Measurements from ENCODE around the gene CD109.

CD109 gene

DNA sequence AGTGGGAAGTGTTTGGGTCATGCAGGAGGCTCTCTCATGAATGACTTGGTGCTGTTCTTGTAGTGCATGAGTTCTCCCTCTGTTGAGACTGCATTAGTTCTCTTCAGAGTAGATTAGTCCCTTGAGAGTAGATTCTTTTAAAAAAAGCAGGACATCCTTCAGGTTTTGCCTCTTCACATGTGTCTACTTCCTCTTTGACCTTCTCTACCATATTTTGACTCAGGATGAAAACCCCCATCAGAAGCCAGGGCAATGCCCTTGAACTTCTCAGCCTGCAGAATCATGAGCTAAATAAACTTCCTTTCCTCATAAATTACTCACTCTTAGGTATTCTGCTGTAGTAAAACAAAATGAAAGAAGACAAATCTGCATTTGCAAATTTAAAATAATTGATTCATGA lies 170.3 kb downstream of the CD109 start:
- Histone ChIP-seq H3K4me1 (ENCODE audit: low read depth, poor library complexity, severe bottlenecking) (peaks cover 6% of the 10 kb centered on the region), H3K27ac (no peak overlapping the region), H2AFZ (ENCODE audit: low read depth) (no peak overlapping the region), H3K36me3 (ENCODE audit: insufficient read depth) (no peaks in the 10 kb centered on the region), H4K20me1 (ENCODE audit: insufficient read depth) (no peaks in the 10 kb centered on the region), H3K27me3 (ENCODE audit: insufficient read depth, low read depth) (no peaks in the 10 kb centered on the region), H3K4me2 (no peak overlapping the region), H3K4me3 (IDR thresholded peaks at IDR 0.05; ENCODE audit: insufficient read depth, low read depth, low read length) (no peak overlapping the region), H3K79me2 (ENCODE audit: insufficient read depth, low read depth) (no peaks in the 10 kb centered on the region), H3K9ac (no peak overlapping the region)
- TF ChIP-seq CTCF (conservative IDR thresholded peaks at IDR 0.05; ENCODE audit: low read depth, low read length), result no peak

DNA sequence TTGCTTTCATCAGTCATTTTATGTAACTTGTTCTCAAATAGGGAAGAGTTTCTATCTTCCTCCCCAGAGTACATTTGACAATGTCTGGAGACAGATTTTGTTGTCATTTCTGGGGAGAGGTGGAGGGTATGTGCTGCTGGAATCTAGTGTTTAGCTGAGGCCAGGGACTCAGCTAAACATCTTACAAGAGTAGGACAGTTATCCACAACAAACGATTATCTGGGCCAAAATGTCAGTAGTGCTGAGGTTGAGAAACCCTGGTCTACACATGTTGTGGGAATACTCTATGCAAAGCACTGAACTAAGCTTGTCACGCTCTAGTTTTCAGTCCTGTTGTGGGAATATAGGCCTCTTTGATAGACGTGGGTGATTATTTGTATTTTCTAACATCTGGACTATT lies 171.4 kb downstream of the CD109 start:
- H3K9ac ChIP-seq, result no peak overlapping the region
- no peaks in the 10 kb centered on the region for H4K20me1 ChIP-seq (ENCODE audit: insufficient read depth)
- no peaks in the 10 kb centered on the region for H3K36me3 ChIP-seq (ENCODE audit: insufficient read depth)
- no peak overlapping the region for H3K4me2 ChIP-seq
- H2AFZ ChIP-seq (ENCODE audit: low read depth), result no peak overlapping the region
- no peak overlapping the region for H3K4me3 ChIP-seq (IDR thresholded peaks at IDR 0.05; ENCODE audit: insufficient read depth, low read depth, low read length)
- H3K4me1 ChIP-seq (ENCODE audit: low read depth, poor library complexity, severe bottlenecking), result peaks cover 6% of the 10 kb centered on the region
- no peak overlapping the region for H3K27ac ChIP-seq
- no peak for TF ChIP-seq CTCF (conservative IDR thresholded peaks at IDR 0.05; ENCODE audit: low read depth, low read length)
- no peaks in the 10 kb centered on the region for H3K27me3 ChIP-seq (ENCODE audit: insufficient read depth, low read depth)
- H3K79me2 ChIP-seq (ENCODE audit: insufficient read depth, low read depth), result no peaks in the 10 kb centered on the region

DNA sequence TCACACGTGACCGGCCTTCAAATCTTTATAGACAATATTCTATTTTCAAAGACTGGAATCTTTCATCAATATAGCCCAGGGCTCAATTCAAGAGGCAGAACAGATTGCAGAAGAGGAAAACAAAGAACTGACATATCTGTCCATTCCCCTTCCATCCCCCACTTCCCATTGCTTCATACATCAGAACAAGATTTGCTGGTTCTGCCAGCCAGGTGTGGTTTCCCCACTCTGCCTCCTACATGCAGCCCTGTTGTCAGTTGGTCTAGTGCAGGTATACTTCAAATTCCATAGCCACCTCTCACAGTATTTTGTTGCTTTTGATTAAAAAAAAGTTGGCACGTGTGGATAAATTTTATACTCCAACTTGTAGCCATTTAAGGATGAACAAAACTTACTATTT lies 174.9 kb downstream of the CD109 start:
- Histone ChIP-seq H3K9ac (no peak overlapping the region), H3K4me1 (ENCODE audit: low read depth, poor library complexity, severe bottlenecking) (peaks cover 5% of the 10 kb centered on the region), H3K4me3 (IDR thresholded peaks at IDR 0.05; ENCODE audit: insufficient read depth, low read depth, low read length) (no peak overlapping the region), H3K36me3 (ENCODE audit: insufficient read depth) (no peaks in the 10 kb centered on the region), H3K4me2 (no peak overlapping the region), H3K27me3 (ENCODE audit: insufficient read depth, low read depth) (no peaks in the 10 kb centered on the region), H4K20me1 (ENCODE audit: insufficient read depth) (no peaks in the 10 kb centered on the region), H3K27ac (no peak overlapping the region), H2AFZ (ENCODE audit: low read depth) (no peak overlapping the region), H3K79me2 (ENCODE audit: insufficient read depth, low read depth) (no peaks in the 10 kb centered on the region)
- no peak for TF ChIP-seq CTCF (conservative IDR thresholded peaks at IDR 0.05; ENCODE audit: low read depth, low read length)

- no peaks in the 10 kb centered on the region for H3K4me1 ChIP-seq (ENCODE audit: low read depth, poor library complexity, severe bottlenecking)
- no peak for TF ChIP-seq CTCF (conservative IDR thresholded peaks at IDR 0.05; ENCODE audit: low read depth, low read length)
- H3K79me2 ChIP-seq (ENCODE audit: insufficient read depth, low read depth), result no peaks in the 10 kb centered on the region
- no peaks in the 10 kb centered on the region for H3K36me3 ChIP-seq (ENCODE audit: insufficient read depth)
- no peak overlapping the region for H2AFZ ChIP-seq (ENCODE audit: low read depth)
- H3K9ac ChIP-seq, result no peak overlapping the region
- no peaks in the 10 kb centered on the region for H4K20me1 ChIP-seq (ENCODE audit: insufficient read depth)
- H3K4me3 ChIP-seq (IDR thresholded peaks at IDR 0.05; ENCODE audit: insufficient read depth, low read depth, low read length), result no peak overlapping the region
- H3K27me3 ChIP-seq (ENCODE audit: insufficient read depth, low read depth), result no peaks in the 10 kb centered on the region
- no peak overlapping the region for H3K27ac ChIP-seq
- no peak overlapping the region for H3K4me2 ChIP-seq
Measured at GRCh38 chr6:73873081-73873480, 177.1 kb downstream of the CD109 start.
